Activated T-helper 9 cell treated with anti-CD3 and anti-CD28 coated beads, Interleukin-2, amount 50 U/mL, for 16 hours (primary cell): Measurements from ENCODE around the gene NRDC.

ENCODE experiments used
- DNase-seq: peaks from one replicate; pipeline ENCODE4 v3.0.0-alpha.2; 2020; ENCODE audit warnings: low read depth

Gene NRDC

DNA sequence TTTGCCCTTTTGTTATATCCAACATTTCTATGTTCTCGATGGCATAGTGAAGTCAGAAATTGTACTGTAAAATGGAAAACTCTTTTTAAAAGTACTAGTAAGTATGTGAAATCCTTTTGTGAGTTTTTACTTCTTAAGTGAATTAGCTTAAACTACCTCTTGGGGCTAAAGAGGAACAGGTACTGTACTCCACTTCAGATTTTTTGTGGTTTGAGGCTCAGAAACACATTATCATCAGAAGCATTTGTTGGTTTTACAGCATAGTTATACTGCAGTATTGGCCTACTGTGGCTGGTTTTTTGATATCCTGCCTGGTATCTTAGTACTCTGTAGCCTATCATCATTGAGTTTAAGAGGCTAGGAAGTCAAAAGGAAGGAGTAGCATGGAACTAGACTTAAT is 117.2 kb downstream of the NRDC start:
- DNase-seq, result no peak

DNA sequence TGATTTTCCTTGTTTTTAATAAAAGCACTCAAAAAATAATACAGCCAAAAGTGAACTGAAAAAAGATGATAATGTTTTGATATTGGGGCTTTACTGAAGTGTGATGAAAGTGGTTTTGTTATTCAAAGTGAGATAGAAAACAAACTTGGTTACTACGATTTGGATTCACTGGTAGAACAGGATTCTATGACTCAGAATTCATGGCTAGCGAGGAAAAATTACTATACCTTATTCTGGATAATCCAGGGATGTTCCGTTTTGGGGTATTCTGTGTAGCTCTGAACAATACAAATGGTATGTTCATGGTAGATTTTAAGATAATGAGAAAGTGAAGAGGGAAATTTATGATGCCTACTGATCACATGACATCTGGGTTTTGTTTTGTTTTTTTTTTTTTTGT is 117.7 kb downstream of the NRDC start:
- DNase-seq, result no peak

DNA sequence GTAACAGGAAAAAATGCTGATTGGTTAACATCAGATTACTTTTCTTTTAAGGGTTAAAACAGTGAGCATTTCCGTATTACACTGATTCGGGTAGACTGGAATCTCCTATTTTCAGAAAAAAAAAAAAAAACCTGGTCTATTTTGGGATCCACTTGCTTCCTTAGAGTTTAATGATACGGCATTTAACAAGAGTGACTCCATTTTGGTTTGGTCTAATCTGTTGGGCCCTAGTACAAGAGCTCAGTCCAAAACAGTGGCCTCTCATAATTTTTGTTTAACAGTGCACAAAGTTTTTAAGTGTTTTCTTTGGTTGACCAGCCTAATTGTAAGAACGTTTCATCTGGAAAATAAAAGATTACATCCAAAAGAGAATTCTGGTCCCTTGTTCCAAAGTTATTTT is 120.2 kb downstream of the NRDC start:
- no peak for DNase-seq

DNA sequence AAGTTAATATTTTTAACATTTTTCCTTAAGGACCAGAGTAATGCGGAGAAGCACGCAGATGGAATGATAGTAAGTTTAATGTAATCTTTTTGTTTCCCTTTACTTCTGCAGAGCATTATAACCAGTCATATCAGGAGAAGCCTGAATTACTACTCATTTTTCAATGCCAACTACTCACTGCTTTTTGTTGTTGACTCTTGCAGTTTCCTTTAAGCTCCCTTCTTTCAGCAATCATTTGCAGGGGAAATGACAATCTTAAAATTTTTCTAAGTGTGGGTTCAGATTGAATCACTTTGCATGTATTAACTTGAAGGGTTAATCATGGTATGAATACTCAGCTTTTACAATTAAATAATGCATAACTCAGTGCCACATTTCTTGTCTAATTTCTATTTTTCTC is 122.2 kb downstream of the NRDC start:
- no peak for DNase-seq

DNA sequence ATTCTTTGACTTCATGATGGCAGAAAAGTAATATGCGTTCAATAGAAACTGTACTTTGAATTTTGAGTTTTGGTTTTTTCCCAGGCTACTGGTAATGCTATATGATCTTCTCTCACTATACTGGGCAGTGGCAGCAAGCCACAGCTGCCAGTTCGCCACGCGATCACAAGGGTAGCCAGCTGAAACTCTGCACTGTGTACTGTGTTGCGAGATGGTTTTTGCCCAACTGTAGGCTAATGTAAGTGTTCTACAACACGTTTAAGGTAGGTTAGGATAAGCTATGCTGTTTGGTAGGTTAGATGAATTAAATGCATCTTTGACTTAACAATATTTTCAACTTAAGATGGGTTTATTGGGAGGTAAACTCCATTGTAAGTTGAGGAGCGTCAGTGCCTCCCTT is 123.1 kb downstream of the NRDC start:
- no peak for DNase-seq

DNA sequence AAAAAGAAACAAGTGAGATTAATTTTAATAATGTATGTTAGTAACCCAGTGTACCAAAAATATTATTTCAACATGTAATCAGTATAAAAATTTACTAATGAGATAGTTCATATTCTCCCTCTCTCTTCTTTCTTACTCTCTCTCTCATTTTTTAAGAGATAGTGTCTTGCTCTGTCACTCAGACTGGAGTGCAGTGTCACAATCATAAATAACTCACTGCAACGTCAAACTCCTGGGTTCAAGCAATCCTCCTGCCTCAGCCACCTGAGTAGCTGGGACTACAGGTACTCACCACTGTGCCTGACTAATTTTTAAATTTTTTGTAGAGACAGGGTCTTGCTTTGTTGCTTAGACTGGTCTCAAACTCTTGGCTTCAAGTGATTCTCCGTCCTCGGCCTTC is 123.9 kb downstream of the NRDC start:
- no peak for DNase-seq

DNA sequence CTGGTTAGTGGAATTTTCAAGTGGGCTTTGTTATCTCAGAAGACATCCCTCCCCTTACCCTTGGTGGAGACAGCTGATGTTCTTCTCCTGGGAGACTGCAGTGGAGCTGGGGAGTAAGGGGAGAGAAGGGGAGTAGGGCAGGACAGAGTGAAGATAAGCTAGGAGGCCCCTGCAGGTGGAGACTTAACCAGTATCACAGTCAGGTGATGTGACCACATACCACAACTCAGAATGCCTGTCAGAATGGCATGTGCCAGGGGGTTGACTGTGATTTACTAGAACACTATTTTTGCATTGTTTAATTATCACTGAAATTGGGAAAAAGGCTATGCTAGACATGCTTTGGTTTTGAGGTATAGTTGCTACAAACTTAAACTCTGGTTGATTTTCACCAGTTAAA is 124.6 kb downstream of the NRDC start:
- no peak for DNase-seq

DNA sequence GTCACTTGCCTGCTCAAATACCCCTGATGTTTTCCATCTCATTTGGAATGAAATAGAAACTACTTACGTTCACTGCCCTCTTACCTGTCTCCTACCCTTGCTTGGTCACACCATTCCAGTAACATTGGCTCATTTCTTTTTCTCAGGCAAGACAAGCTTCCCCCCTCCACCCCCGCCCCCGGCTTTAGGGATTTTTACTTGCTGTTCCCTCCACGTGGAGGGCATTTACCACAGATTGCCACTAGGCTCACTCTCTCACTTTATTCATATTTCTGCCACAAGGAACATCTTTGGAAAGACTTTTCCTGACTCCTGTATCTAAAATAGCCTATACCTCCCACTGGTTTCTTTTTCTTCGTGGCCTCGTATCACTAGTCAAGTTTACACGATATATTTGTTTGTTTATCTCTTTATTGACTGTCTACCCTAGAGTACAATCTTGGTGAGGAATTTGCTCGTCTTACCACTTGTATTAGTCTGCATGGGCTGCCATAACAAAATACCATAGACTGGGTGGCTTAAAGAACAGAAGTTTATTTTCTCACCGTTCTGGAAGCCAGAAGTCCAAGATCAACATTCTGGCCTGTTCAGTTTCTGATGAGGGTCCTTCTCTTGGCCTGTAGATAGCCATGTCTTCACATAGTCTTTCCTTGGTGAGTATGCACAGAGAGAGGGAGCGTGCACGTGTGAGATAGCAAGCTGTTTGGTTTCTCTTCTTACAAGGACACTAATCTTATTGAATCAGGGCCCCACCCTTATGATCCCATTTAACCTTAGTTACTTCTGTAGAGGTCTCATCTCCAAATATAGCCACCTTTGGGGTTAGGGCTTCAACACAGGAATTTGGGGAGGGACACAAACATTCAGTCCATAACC is 126.2 kb downstream of the NRDC start:
- no peak for DNase-seq

DNA sequence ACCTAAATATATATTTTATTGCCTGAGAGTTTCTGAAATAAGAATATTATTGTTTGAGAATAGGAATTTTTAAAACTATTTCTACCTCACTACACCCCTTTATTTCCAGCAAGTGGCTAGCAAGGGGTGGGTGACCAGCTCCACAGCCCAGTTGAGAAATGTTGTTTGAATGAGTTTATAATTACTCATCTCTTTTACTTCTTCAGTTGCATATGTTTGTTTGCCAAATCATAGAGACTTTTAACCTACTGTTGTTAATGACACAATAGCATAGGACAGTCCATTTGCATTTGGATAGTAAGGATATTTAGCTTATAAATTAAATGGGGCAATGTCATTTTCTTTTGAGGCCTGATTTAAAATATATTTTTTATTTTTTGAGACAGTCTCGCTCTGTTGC is 127.8 kb downstream of the NRDC start:
- DNase-seq, result no peak

DNA sequence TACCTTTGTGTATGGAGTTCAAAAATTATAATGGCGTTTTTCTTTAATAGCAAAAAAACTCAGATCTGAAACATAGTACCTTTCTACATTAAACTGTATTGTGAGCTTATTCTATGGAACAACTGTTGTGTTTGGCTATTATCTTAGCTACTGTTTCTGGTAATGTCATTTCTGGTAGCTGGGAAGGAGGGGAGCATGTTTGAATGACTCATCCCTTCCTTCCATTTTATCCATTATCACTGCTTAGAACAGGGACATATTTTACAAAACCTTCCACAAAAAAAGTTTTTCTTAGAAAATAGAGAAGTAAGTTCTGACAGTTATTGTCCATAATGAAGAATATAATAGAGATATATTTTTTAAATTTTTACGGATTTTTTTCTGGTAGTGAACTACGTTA is 128.3 kb downstream of the NRDC start:
- DNase-seq, result no peak

DNA sequence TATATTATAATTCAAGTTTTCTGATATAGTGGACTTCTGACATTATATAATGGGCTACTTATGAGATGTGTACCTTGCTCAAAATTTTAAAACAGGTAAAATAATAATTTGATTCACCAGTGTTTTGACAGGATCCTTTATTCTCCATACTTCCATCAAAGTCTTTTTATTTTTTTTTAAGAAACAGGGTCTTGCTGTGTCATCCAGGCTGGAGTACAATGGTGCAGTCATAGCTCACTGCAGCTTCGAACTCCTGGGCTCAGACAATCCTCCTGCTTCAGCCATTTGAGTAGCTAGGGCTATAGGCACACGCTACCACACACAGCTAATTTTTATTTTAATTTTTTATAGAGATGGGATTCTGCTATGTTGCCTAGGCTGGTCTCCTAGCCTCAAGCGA is 129.4 kb downstream of the NRDC start:
- DNase-seq, result no peak

DNA sequence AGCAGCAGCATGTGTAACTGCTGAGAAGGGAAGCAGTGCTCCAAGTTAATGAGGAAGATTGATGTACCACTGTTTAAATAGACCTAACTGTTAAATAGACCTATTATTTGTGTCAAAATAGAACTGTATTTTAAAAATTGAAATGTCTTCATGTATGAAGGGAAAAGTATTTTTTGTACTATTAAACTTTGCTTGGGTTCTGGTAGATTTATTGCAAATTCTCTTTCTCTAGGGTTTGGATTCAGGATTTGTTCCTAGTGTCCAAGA is 133.3 kb downstream of the NRDC start:
- DNase-seq, result no peak

DNA sequence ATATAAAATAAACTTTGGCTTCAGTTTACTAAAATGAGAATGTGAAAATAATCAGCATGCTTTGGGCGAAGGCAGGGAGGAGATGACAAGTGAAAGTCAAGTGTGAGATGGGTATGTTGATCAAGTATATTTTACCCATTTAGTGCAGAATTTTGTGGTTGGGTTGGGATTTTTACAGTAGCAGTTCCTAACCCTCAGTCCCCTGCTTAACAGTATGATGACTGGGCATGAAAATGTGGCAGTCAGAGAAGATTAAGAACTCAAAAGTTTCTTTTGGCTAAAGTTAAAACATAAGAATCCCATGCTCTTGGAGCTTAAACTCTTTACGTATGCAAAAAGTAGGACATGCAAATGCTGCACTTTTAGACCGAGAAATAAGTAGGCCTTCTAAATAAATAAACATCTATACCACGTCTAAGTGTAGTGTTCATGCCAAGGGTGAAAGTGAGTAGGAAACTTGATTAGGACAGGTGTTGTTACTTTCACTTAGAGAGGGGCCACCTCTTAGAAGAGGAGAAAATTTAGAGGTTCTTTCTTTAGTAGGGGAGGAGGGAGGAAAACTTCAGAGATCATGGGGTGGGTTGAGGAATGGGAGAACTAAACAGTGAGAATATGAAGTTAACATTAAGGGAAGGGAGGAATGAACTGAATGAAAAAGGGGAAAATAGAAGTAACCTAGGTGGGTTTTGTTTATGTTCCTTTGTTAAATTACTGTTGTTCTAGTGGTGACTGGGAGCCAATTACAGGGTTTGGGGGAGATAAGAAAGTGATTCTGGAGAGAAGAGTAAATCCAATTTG is 133.8 kb downstream of the NRDC start:
- no peak for DNase-seq

DNA sequence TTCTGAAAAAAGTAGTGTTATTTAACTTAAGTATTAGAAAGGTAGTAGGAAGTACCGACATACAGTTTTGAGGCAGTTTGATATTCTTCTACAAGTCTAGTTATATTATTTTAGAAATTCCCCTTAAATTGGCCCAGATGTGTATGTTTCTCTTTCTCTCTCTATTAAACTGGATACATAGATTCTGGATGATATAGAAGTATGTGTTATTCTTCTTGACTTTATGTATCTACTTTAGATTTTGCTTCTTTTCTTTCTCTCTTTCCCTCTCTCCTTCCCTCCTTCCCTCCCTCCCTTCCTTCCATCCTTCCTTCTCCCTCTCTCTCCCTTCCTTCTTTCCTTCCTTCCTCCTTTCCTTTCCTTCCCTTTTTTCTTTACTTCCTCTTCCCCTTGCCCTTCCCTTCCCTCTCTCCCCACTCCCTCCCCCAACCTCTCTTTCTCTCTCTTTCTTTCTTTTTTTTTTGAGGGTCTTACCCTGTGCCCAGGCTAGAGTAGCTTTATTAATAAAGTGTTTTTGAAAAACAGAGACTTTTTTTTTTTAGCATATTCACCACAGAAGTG is 137.3 kb downstream of the NRDC start:
- DNase-seq, result no peak

DNA sequence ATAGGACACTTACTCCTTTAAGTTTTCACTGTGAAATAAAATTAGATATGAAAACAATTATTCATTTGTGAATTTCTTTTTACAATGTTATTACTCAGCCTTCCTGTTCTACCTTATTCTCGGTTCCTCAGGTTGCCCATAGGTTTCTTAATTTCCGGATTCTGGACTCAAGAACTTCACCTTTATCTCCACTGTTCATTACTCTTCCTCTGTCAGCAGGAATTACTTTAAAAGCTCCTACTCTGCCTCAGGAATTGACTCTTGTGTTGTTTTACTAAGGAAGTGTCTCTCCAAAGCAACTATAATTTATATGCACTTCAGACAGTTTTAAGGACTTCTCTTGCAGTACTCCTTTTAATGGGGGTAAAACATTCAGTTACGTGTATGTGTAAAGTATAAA is 137.9 kb downstream of the NRDC start:
- DNase-seq, result no peak
